Measurements from ENCODE around the gene SLC6A14. TPM values are rescaled to one million over a fixed set of nuclear protein-coding genes. Genes with fewer than 3 reads are reported as not detected.

Gene SLC6A14
- total and polyA plus RNA-seq, 10 of the 15 experiments (the other 5 are each of a cell fraction or from before 2014, with no cell fraction given): 0.05 TPM; not detected in 9

DNA sequence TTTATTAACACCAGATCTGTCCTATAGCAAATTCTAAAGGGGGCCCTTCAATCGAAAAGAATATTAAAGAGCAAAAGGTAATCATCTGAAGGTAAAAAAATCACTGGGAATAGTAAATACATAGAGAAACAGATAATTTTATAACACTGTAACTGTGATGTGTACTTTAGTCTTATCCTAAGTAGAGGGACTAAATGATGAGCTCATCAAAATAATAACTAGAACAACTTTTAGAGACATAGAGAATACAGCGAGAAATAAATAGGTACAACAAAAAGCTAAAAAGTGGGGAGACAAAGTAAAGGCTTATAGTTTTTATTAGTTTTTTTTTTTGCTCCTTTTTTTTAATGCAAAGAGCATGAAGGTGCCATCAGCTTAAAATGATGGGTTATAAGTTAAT, 43.7 kb downstream of the SLC6A14 start:
- POLR2A ChIA-PET: no interaction called here
- no peaks in the 10 kb centered on the region for H3K36me3 ChIP-seq (ENCODE audit: control insufficient read depth in 2 of 2, insufficient read depth in 2 of 2, low read length in 1 of 2)
- TF ChIP-seq SMC3 (IDR thresholded peaks at IDR 0.05; ENCODE audit: borderline replicate concordance, low read length): no peak
- TF ChIP-seq, protein P1, sequence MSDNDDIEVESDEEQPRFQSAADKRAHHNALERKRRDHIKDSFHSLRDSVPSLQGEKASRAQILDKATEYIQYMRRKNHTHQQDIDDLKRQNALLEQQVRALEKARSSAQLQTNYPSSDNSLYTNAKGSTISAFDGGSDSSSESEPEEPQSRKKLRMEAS (IDR thresholded peaks at IDR 0.05; ENCODE audit: low read depth, low read length): no peak
- TF ChIP-seq DPF2 (IDR thresholded peaks at IDR 0.05): no peak
- TF ChIP-seq, protein P2, sequence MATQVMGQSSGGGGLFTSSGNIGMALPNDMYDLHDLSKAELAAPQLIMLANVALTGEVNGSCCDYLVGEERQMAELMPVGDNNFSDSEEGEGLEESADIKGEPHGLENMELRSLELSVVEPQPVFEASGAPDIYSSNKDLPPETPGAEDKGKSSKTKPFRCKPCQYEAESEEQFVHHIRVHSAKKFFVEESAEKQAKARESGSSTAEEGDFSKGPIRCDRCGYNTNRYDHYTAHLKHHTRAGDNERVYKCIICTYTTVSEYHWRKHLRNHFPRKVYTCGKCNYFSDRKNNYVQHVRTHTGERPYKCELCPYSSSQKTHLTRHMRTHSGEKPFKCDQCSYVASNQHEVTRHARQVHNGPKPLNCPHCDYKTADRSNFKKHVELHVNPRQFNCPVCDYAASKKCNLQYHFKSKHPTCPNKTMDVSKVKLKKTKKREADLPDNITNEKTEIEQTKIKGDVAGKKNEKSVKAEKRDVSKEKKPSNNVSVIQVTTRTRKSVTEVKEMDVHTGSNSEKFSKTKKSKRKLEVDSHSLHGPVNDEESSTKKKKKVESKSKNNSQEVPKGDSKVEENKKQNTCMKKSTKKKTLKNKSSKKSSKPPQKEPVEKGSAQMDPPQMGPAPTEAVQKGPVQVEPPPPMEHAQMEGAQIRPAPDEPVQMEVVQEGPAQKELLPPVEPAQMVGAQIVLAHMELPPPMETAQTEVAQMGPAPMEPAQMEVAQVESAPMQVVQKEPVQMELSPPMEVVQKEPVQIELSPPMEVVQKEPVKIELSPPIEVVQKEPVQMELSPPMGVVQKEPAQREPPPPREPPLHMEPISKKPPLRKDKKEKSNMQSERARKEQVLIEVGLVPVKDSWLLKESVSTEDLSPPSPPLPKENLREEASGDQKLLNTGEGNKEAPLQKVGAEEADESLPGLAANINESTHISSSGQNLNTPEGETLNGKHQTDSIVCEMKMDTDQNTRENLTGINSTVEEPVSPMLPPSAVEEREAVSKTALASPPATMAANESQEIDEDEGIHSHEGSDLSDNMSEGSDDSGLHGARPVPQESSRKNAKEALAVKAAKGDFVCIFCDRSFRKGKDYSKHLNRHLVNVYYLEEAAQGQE (IDR thresholded peaks at IDR 0.05; ENCODE audit: low read depth, low read length): no peak
- TF ChIP-seq WRNIP1 (IDR thresholded peaks at IDR 0.05; ENCODE audit: borderline replicate concordance, low read depth, low read length): no peak
- H2AFZ ChIP-seq (ENCODE audit: control insufficient read depth, low read depth, low read length): no peak overlapping the region
- no peaks in the 10 kb centered on the region for H4K20me1 ChIP-seq (ENCODE audit: control insufficient read depth, insufficient read depth)
- no peak for DNase-seq (ENCODE audit: low read depth, low spot score)
- in situ Hi-C loops (cut with MboI): no loop called here
- SMC1A ChIA-PET (ENCODE audit: uncharacterized antibody, unreplicated experiment): interaction anchor here (0.7 kb wide), 1 partner anchor 507 kb away, joined by 3 read pairs; no protein-coding TSS in a partner anchor
- RAD21 ChIA-PET (ENCODE audit: unreplicated experiment): no interaction called here
- no peaks in the 10 kb centered on the region for H3K9me3 ChIP-seq (replicated peaks; ENCODE audit: control insufficient read depth, insufficient read depth, low read length)
- H3K27ac ChIP-seq (ENCODE audit: control insufficient read depth, insufficient read depth): no peak overlapping the region
- intact Hi-C loops (cut with micrococcal nuclease; ENCODE audit: unreplicated experiment): loop anchor here (10.0 kb wide), 1 partner anchor 1775 kb away; no protein-coding TSS in a partner anchor
- no peaks in the 10 kb centered on the region for H3K27me3 ChIP-seq (replicated peaks in 1 of 2; ENCODE audit: control insufficient read depth in 2 of 2, insufficient read depth in 2 of 2, low read length in 1 of 2)
- no TSS peak for BruUV-seq (replicated peaks)
- H3K4me1 ChIP-seq (ENCODE audit: control insufficient read depth, insufficient read depth, low read length): no peaks in the 10 kb centered on the region
- no peak overlapping the region for H3K4me3 ChIP-seq
- CTCF ChIA-PET: no interaction called here
- WGBS (ENCODE audit: insufficient coverage, insufficient replicate concordance, low lambda C conversion rate, missing lambda C conversion rate): 1% methylated on average over 2 of the region's 2 CpGs
- H3K79me2 ChIP-seq (ENCODE audit: control insufficient read depth, insufficient read depth, low read length): no peaks in the 10 kb centered on the region
- FAIRE-seq: no peak
- ATAC-seq: no peak
- H3K9ac ChIP-seq (ENCODE audit: control insufficient read depth, insufficient read depth, low read length): no peak overlapping the region
- no peak overlapping the region for H3K4me2 ChIP-seq (ENCODE audit: control insufficient read depth, insufficient read depth)

All from GM12878 (cell line).